ENCODE results near the gene RAI1. TPM values are rescaled to one million over a fixed set of nuclear protein-coding genes. Genes with fewer than 3 reads are reported as not detected.

The RAI1 gene
- total RNA-seq, 1 donor from 2014 or later = 39.1 TPM

DNA sequence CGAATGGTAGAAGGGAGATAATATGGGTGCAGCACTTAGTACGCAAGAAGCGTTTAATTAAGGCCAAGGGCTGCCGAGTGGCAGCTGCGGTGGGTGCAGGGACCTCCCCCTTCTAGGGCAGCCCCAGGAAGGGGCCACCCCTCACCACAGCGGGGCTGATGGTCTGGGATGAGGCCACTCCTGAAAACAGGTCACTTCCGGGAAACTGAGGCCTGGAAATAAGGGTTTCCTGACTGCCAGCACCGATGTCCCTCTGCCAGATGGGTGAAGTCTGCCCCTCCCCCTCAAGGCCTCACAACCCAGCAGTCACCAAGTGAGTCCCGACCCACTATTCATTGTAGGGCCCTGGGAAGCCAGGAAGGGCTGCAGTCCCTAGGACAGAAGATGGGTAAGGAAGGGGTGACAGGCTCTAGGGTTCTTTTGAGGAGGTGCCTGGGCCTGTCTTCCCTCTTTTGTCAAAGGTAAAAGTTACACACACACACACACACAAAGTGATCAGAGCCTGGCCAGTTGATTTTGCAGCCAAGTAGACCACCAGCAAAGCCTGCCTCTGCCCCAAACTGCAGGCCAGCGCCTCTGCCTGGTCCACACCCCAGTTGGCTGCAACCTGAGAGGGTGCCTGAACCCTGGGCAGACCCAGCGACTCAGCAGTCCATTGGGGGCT lies 143.0 kb downstream of the RAI1 start:
- Mint-ChIP-seq H3K9me3 (ENCODE audit: unreplicated experiment) (no peaks in the 10 kb centered on the region), H3K27me3 (ENCODE audit: low read depth, unreplicated experiment) (no peaks in the 10 kb centered on the region), H3K4me1 (ENCODE audit: low read depth, unreplicated experiment) (peaks cover 32% of the 10 kb centered on the region), H3K27ac (ENCODE audit: unreplicated experiment) (peak overlapping the region; percentile 78), H3K36me3 (ENCODE audit: low read depth, unreplicated experiment) (no peaks in the 10 kb centered on the region), H3K4me3 (ENCODE audit: unreplicated experiment) (peak overlapping the region; percentile 76)
- DNase-seq (ENCODE audit: low read depth) (no peak), FAIRE-seq (no peak)
- no peak for TF ChIP-seq EZH2 (IDR thresholded peaks at IDR 0.05; ENCODE audit: insufficient read depth, low read length)
- Histone ChIP-seq H3K9ac (ENCODE audit: low read length) (peak overlapping the region; percentile 64), H4K20me1 (ENCODE audit: insufficient read depth, low read length) (peaks cover 84% of the 10 kb centered on the region), H3K4me3 (ENCODE audit: insufficient read depth, low read depth, low read length) (peak overlapping the region; percentile 35), H3K79me2 (ENCODE audit: insufficient read depth, low read length) (peaks cover 80% of the 10 kb centered on the region), H3K27me3 (ENCODE audit: insufficient read depth, low read length) (no peaks in the 10 kb centered on the region), H3K4me1 (ENCODE audit: insufficient read depth, low read length) (peaks cover 51% of the 10 kb centered on the region), H3K4me2 (ENCODE audit: low read length) (peak overlapping the region; percentile 82), H3K27ac (ENCODE audit: low read depth, low read length) (peak overlapping the region; percentile 74), H3K36me3 (ENCODE audit: insufficient read depth, low read length) (no peaks in the 10 kb centered on the region), H2AFZ (ENCODE audit: low read depth, low read length) (peak overlapping the region; percentile 41), H3K9me3 (ENCODE audit: insufficient read depth, low read depth, low read length) (no peaks in the 10 kb centered on the region)

DNA sequence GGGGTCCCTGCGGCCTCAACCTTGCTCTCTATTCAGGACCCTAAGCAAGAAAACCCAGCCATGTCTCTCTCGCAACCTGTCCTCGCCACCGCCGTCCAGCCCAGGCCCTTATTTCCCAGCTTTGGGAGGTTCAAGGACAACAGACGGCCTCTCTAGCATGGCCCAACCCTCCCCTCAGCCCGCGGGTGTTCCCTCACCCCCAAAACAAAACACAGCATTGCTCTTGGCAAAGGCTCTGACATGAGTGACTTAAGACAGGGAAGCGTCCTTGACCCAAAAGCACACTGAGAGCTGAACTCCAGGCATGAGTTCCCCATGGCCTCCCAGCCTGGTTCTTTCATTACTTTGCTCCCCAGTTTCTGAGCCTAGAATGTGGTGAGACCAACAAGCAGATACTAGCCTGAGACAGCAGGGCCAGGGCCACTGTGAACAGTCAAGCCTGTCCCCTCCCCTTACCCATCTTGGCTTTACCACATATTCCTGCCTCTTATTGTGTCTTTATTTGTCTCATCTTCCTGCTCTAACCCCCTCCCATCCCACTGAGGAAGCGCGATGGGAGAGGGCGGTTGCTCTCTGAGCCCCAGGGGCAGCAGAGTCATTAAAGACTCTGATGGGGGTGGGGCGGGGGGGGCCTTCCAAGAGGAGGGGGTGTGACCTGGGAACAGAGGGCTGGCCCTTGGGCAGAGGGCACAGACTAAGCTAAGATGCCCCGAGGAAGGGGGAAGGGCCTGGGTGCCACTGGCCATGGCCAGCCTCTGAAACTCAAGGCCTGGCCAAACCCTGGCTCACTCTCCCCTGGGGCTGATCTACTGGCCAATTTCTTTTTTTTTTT lies 143.7 kb downstream of the RAI1 start:
- Histone ChIP-seq H2AFZ (ENCODE audit: low read depth, low read length) (no peak overlapping the region), H3K9ac (ENCODE audit: low read length) (peak overlapping the region; percentile 9), H3K36me3 (ENCODE audit: insufficient read depth, low read length) (no peaks in the 10 kb centered on the region), H3K4me2 (ENCODE audit: low read length) (peak overlapping the region; percentile 82), H3K27me3 (ENCODE audit: insufficient read depth, low read length) (no peaks in the 10 kb centered on the region), H3K9me3 (ENCODE audit: insufficient read depth, low read depth, low read length) (no peaks in the 10 kb centered on the region), H3K27ac (ENCODE audit: low read depth, low read length) (peak overlapping the region; percentile 2), H3K79me2 (ENCODE audit: insufficient read depth, low read length) (peaks cover 87% of the 10 kb centered on the region), H3K4me1 (ENCODE audit: insufficient read depth, low read length) (peaks cover 43% of the 10 kb centered on the region), H4K20me1 (ENCODE audit: insufficient read depth, low read length) (peaks cover 84% of the 10 kb centered on the region), H3K4me3 (ENCODE audit: insufficient read depth, low read depth, low read length) (no peak overlapping the region)
- TF ChIP-seq, protein P1, sequence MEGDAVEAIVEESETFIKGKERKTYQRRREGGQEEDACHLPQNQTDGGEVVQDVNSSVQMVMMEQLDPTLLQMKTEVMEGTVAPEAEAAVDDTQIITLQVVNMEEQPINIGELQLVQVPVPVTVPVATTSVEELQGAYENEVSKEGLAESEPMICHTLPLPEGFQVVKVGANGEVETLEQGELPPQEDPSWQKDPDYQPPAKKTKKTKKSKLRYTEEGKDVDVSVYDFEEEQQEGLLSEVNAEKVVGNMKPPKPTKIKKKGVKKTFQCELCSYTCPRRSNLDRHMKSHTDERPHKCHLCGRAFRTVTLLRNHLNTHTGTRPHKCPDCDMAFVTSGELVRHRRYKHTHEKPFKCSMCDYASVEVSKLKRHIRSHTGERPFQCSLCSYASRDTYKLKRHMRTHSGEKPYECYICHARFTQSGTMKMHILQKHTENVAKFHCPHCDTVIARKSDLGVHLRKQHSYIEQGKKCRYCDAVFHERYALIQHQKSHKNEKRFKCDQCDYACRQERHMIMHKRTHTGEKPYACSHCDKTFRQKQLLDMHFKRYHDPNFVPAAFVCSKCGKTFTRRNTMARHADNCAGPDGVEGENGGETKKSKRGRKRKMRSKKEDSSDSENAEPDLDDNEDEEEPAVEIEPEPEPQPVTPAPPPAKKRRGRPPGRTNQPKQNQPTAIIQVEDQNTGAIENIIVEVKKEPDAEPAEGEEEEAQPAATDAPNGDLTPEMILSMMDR (IDR thresholded peaks at IDR 0.05; ENCODE audit: insufficient read depth, low read depth, low read length) = no peak
- TF ChIP-seq EZH2 (IDR thresholded peaks at IDR 0.05; ENCODE audit: insufficient read depth, low read length) = no peak
- Mint-ChIP-seq H3K4me3 (ENCODE audit: unreplicated experiment) (peak overlapping the region; percentile 27), H3K4me1 (ENCODE audit: low read depth, unreplicated experiment) (peaks cover 26% of the 10 kb centered on the region), H3K36me3 (ENCODE audit: low read depth, unreplicated experiment) (no peaks in the 10 kb centered on the region), H3K27me3 (ENCODE audit: low read depth, unreplicated experiment) (no peaks in the 10 kb centered on the region), H3K27ac (ENCODE audit: unreplicated experiment) (peak overlapping the region; percentile 69), H3K9me3 (ENCODE audit: unreplicated experiment) (no peaks in the 10 kb centered on the region)
- DNase-seq (ENCODE audit: low read depth) = no peak
- no peak for FAIRE-seq

DNA sequence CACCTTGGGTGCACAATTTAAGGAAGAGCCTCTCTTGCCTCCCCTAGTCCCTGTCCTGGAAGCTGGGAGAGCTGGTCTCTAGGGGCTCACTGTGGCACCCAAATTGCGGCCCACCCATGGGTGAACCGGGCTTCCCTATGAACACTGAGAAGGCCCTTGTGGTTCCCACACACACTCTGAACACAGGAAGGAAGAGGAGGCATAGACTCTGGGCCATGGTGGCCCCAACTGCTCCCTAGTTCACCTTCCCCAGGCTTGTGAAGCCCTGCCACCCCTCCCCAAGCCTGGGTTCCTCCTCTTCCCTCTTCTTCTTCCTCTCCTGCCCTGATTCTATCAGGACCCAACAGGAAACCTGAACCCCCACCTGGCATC lies 145.1 kb downstream of the RAI1 start:
- no peaks in the 10 kb centered on the region for H3K9me3 Mint-ChIP-seq (ENCODE audit: unreplicated experiment)
- FAIRE-seq (no peak), DNase-seq (ENCODE audit: low read depth) (no peak)
- H3K4me3 Mint-ChIP-seq (ENCODE audit: unreplicated experiment) = no peak overlapping the region
- Histone ChIP-seq H3K4me1 (ENCODE audit: insufficient read depth, low read length) (peaks cover 33% of the 10 kb centered on the region), H3K4me3 (ENCODE audit: insufficient read depth, low read depth, low read length) (no peak overlapping the region), H3K27ac (ENCODE audit: low read depth, low read length) (no peak overlapping the region), H3K9ac (ENCODE audit: low read length) (no peak overlapping the region), H4K20me1 (ENCODE audit: insufficient read depth, low read length) (peaks cover 84% of the 10 kb centered on the region), H3K27me3 (ENCODE audit: insufficient read depth, low read length) (no peaks in the 10 kb centered on the region), H3K36me3 (ENCODE audit: insufficient read depth, low read length) (no peaks in the 10 kb centered on the region), H3K79me2 (ENCODE audit: insufficient read depth, low read length) (peaks cover 87% of the 10 kb centered on the region), H3K4me2 (ENCODE audit: low read length) (no peak overlapping the region), H2AFZ (ENCODE audit: low read depth, low read length) (no peak overlapping the region), H3K9me3 (ENCODE audit: insufficient read depth, low read depth, low read length) (no peaks in the 10 kb centered on the region)
- no peaks in the 10 kb centered on the region for H3K27me3 Mint-ChIP-seq (ENCODE audit: low read depth, unreplicated experiment)
- TF ChIP-seq, protein P1 (IDR thresholded peaks at IDR 0.05; ENCODE audit: insufficient read depth, low read depth, low read length) = no peak
- no peak for TF ChIP-seq EZH2 (IDR thresholded peaks at IDR 0.05; ENCODE audit: insufficient read depth, low read length)
- peaks cover 3% of the 10 kb centered on the region for H3K36me3 Mint-ChIP-seq (ENCODE audit: low read depth, unreplicated experiment)
- H3K4me1 Mint-ChIP-seq (ENCODE audit: low read depth, unreplicated experiment) = peaks cover 22% of the 10 kb centered on the region
- no peak overlapping the region for H3K27ac Mint-ChIP-seq (ENCODE audit: unreplicated experiment)
